CD4-positive, alpha-beta T cell (primary cell): ENCODE data around the gene BSDC1. TPM values are rescaled to one million over a fixed set of nuclear protein-coding genes. Genes with fewer than 3 reads are reported as not detected.
A peak's percentile ranks its signal among the peaks of the same experiment; 100 is the strongest.

Source experiments
- ATAC-seq: fragments of 200-7000 bp; cut with Tn5 transposase; one replicate; pipeline ENCODE4 v1.10.0; 2022; ENCODE audit warnings: mild to moderate bottlenecking; ENCODE audit not compliant: poor library complexity
- CTCF ChIA-PET: fragments of 350-600 bp; sonication (Branson Sonifier 250); formaldehyde crosslinking; loops from one replicate; lab custom pipeline; 2021; ENCODE audit warnings: antibody characterized with exemption, inconsistent platforms; lab: Charles Lee
- POLR2A ChIA-PET: fragments of 350-600 bp; sonication (Branson Sonifier 250); formaldehyde crosslinking; loops from one replicate; lab custom pipeline; 2021; ENCODE audit warnings: antibody characterized with exemption, inconsistent platforms; lab: Charles Lee
- DNase-seq, 14 experiments: peaks; one replicate each; pipeline ENCODE4 v3.0.0-alpha.2; 2013 to 2020; ENCODE audit warnings: mixed read lengths in 2 of 14
- H3K27ac ChIP-seq, 2 donors: one replicate each; pipeline versions ENCODE4 v1.5.1 to v1.7.0; 2013; ENCODE audit warnings: low read length in 2 of 2, low read depth in 1 of 2, mild to moderate bottlenecking in 1 of 2
- H3K27me3 ChIP-seq, 2 experiments: 1 replicate in 1 of 2; 2 replicates in 1 of 2; pipeline versions ENCODE4 v1.6.1 to v1.7.0; 2013; ENCODE audit warnings: low read length in 2 of 2, control low read depth in 1 of 2, mild to moderate bottlenecking in 1 of 2, moderate library complexity in 1 of 2; ENCODE audit not compliant: insufficient read depth in 2 of 2, control insufficient read depth in 1 of 2
- H3K36me3 ChIP-seq: one replicate; pipeline ENCODE4 v1.6.1; 2013; ENCODE audit warnings: low read length, control low read depth; ENCODE audit not compliant: insufficient read depth
- H3K4me1 ChIP-seq: one replicate; pipeline ENCODE4 v1.6.1; 2013; ENCODE audit warnings: low read length, control low read depth; ENCODE audit not compliant: insufficient read depth
- H3K4me3 ChIP-seq: one replicate; pipeline ENCODE4 v1.5.1; 2013; ENCODE audit warnings: mild to moderate bottlenecking, low read length, moderate library complexity
- H3K9me3 ChIP-seq, 2 experiments: 1 replicate in 1 of 2; 2 replicates in 1 of 2; pipeline versions ENCODE4 v1.6.1 to v1.7.0; 2013; ENCODE audit warnings: low read length in 2 of 2, mild to moderate bottlenecking in 2 of 2, control low read depth in 1 of 2, moderate library complexity in 1 of 2; ENCODE audit not compliant: control insufficient read depth in 1 of 2, insufficient read depth in 1 of 2
- H3K27ac Mint-ChIP-seq: one replicate; pipeline ENCODE4 v1.8.0; 2020; ENCODE audit warnings: mixed read lengths
- H3K27me3 Mint-ChIP-seq: one replicate; pipeline ENCODE4 v1.8.0; 2021; ENCODE audit warnings: mixed read lengths
- H3K36me3 Mint-ChIP-seq: one replicate; pipeline ENCODE4 v1.8.0; 2021; ENCODE audit warnings: low read depth, mixed read lengths
- H3K4me1 Mint-ChIP-seq: one replicate; pipeline ENCODE4 v1.8.0; 2021; ENCODE audit warnings: low read depth, mixed read lengths
- H3K4me3 Mint-ChIP-seq: one replicate; pipeline ENCODE4 v1.8.0; 2020; ENCODE audit warnings: mild to moderate bottlenecking, mixed read lengths
- H3K9me3 Mint-ChIP-seq: one replicate; pipeline ENCODE4 v1.8.0; 2020; ENCODE audit warnings: mixed read lengths
- intact Hi-C, 2 experiments: fragments of 100-400 bp; cut with DNase I in 1 of 2; cut with micrococcal nuclease in 1 of 2; formaldehyde crosslinking; loops; one replicate each; pipeline versions ENCODE4 v1.15.1 to v1.9.0; 2023 to 2025; cut with DNase I, micrococcal nuclease
- total RNA-seq, 174 experiments: library from RNA in 2 of 174; stranded (reverse) in 2 of 174; gene quantifications; one replicate each; pipeline ENCODE4 v1.2.3 and lab custom pipeline; 2021 to 2026
- TF ChIP-seq, protein P1 (sequence below): fragments of 200-600 bp; IDR thresholded peaks from one replicate; pipeline ENCODE4 v1.8.0; 2022; ENCODE audit warnings: antibody characterized with exemption, mild to moderate bottlenecking

The BSDC1 gene
- total RNA-seq, 2 experiments from 2014 or later, result 186 to 190 TPM

DNA sequence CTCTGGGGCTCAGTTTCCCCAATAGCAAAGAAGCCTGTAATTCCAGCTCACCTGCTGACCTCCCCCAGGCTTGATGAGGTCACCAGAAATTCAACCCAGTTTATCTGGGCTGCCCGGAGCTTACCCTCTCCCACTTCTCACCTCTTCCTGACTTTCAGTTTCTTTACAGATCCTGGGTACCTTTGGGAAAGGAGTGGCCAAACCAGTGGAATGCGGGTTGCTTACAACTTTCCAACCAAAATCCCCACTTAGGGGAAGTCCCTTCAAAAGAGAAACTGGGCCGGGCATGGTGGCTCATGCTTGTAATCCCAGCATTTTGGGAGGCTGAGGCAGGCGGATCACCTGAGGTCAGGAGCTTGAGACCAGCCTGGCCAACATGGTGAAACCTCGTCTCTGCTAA, 52.3 kb downstream of the BSDC1 start:
- Histone ChIP-seq H3K4me3 (no peak overlapping the region), H3K27me3 (no peaks in the 10 kb centered on the region), H3K27ac (no peak overlapping the region), H3K4me1 (peaks cover 41% of the 10 kb centered on the region), H3K9me3 (no peaks in the 10 kb centered on the region), H3K36me3 (no peaks in the 10 kb centered on the region)
- ChIA-PET CTCF (interaction anchor here (1.0 kb wide), 1 partner anchor 9 kb away, joined by 3 read pairs; no protein-coding TSS in a partner anchor), POLR2A (interaction anchor here (2.2 kb wide), 1 partner anchor 52 kb away, joined by 5 read pairs; the partner anchor contains the start of gene BSDC1)
- intact Hi-C loops, result no loop called here
- H3K4me3 Mint-ChIP-seq, result no peak overlapping the region
- no peaks in the 10 kb centered on the region for H3K27me3 Mint-ChIP-seq
- peaks cover 39% of the 10 kb centered on the region for H3K4me1 Mint-ChIP-seq
- no peak overlapping the region for H3K27ac Mint-ChIP-seq
- TF ChIP-seq, protein P1, sequence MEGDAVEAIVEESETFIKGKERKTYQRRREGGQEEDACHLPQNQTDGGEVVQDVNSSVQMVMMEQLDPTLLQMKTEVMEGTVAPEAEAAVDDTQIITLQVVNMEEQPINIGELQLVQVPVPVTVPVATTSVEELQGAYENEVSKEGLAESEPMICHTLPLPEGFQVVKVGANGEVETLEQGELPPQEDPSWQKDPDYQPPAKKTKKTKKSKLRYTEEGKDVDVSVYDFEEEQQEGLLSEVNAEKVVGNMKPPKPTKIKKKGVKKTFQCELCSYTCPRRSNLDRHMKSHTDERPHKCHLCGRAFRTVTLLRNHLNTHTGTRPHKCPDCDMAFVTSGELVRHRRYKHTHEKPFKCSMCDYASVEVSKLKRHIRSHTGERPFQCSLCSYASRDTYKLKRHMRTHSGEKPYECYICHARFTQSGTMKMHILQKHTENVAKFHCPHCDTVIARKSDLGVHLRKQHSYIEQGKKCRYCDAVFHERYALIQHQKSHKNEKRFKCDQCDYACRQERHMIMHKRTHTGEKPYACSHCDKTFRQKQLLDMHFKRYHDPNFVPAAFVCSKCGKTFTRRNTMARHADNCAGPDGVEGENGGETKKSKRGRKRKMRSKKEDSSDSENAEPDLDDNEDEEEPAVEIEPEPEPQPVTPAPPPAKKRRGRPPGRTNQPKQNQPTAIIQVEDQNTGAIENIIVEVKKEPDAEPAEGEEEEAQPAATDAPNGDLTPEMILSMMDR, result no peak
- no peaks in the 10 kb centered on the region for H3K9me3 Mint-ChIP-seq
- ATAC-seq, result no peak
- DNase-seq, result no peak
- H3K36me3 Mint-ChIP-seq, result no peaks in the 10 kb centered on the region

DNA sequence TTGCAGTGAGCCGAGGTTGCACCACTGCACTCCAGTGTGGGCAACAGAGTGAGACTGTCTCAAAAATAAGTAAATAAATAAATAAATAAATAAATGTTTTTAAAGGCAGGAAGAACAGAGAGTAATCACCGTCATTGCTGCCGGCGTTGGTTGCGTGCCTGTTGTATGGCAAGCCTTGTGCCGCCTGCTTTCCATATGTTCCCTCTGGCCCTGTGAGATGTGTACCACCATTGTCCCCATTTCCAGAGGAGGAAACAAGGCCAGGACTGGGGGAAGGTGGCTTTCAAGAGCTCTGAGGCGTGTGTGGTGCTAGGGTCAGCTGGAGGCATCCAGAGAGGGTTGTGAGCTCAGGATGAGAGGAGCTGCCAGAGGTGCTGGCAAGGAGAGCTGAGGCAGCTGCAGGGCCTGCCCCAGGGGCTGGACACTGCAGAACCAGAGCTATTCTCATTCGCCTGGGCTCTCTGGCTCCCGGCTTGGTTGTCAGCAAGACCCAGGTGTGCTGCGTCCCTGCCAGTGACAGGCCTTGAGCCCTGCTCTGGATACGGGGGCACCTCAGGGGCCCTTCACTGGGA, 53.0 kb downstream of the BSDC1 start:
- H3K4me1 ChIP-seq, result peaks cover 48% of the 10 kb centered on the region
- H3K4me3 Mint-ChIP-seq, result no peak overlapping the region
- no peak overlapping the region for H3K27ac ChIP-seq
- H3K4me3 ChIP-seq, result no peak overlapping the region
- DNase-seq (no peak), ATAC-seq (no peak)
- peaks cover 35% of the 10 kb centered on the region for H3K4me1 Mint-ChIP-seq
- no peaks in the 10 kb centered on the region for H3K9me3 Mint-ChIP-seq
- CTCF ChIA-PET, result no interaction called here
- TF ChIP-seq, protein P1, result no peak
- no peaks in the 10 kb centered on the region for H3K36me3 Mint-ChIP-seq
- H3K27me3 Mint-ChIP-seq, result no peaks in the 10 kb centered on the region
- intact Hi-C loops, result no loop called here
- H3K27ac Mint-ChIP-seq, result no peak overlapping the region
- no peaks in the 10 kb centered on the region for H3K9me3 ChIP-seq
- no peaks in the 10 kb centered on the region for H3K36me3 ChIP-seq
- no peaks in the 10 kb centered on the region for H3K27me3 ChIP-seq
- POLR2A ChIA-PET, result interaction anchor here (2.2 kb wide), 1 partner anchor 53 kb away, joined by 5 read pairs; the partner anchor contains the start of gene BSDC1

DNA sequence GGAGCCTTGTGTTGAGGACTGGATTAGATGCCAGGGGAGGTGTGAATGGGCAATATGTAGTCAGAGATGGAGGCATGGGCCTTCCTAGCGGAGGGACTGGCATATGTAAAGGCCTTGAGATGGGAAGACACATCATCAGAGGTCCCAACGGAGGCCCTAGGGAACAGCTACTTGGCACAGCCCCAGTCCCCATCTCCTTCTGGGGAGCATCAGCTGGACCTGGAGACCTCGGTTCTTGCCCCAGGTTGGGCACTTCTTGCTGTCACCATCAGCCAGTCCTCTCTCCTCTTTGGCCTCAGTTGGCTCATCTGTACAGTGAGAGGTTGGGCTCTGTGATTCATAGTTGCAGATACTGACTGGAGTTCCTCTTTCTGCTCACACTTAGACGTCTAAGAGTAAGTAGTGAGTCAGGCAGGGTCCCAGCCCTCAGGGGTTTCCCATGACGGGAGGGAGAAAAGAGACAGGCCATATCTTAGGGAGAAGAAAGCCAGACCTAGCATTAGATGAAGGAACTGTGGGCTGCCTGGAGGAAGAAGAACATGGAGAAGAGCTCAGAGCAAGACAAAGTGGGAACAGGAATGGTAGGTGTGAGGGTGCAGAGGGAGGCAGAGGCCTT, 54.8 kb downstream of the BSDC1 start:
- POLR2A ChIA-PET, result no interaction called here

More for the DNA sequence above, 54.8 kb downstream of the BSDC1 start:
- Mint-ChIP-seq H3K27ac (no peak overlapping the region), H3K9me3 (no peaks in the 10 kb centered on the region), H3K4me1 (peaks cover 27% of the 10 kb centered on the region), H3K4me3 (no peak overlapping the region), H3K27me3 (no peaks in the 10 kb centered on the region), H3K36me3 (peaks cover 3% of the 10 kb centered on the region)
- H3K4me1 ChIP-seq, result peaks cover 40% of the 10 kb centered on the region
- intact Hi-C loops, result loop anchor here in 1 of 2 experiments (5.0 kb wide), 1 partner anchor 97 kb away; no protein-coding TSS in a partner anchor
- H3K27ac ChIP-seq, result no peak overlapping the region
- CTCF ChIA-PET, result no interaction called here
- H3K4me3 ChIP-seq, result no peak overlapping the region
- H3K9me3 ChIP-seq, result no peaks in the 10 kb centered on the region
- no peaks in the 10 kb centered on the region for H3K36me3 ChIP-seq
- DNase-seq (peak in 2 of 14 experiments; percentile 66 to 76), ATAC-seq (no peak)
- no peaks in the 10 kb centered on the region for H3K27me3 ChIP-seq
- TF ChIP-seq, protein P1, result no peak
